Measurements from ENCODE around the gene DUSP8.

The DUSP8 gene

DNA sequence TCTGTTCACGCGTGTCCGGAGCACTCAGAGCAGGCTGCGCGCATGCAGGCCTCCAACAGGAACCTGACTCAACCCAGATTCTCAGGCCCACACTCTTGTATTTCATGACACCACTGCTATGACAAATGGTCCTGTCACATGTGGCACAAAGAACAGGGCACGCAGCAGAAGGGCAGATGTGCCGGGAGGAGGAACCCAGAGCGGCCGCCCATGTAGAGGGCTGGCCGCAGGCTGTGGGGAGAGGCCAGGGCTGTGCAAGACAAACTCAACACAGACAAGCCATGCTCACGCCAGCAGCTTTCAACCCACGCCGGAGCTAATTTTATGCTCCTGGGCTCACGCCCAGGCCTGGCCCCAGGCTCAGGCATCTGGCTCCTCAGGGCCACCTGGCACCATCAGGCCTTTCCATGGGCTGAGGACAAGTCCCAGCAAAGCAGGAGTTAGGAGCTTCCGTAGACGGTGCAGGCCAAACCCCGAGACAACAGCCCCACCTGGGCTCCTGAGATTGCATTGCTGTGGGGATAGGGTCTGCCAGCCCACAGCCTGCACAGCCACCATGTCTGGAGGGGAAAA, 40.0 kb downstream of the DUSP8 start:
- DNase-seq (ENCODE audit: low read depth): no peak

DNA sequence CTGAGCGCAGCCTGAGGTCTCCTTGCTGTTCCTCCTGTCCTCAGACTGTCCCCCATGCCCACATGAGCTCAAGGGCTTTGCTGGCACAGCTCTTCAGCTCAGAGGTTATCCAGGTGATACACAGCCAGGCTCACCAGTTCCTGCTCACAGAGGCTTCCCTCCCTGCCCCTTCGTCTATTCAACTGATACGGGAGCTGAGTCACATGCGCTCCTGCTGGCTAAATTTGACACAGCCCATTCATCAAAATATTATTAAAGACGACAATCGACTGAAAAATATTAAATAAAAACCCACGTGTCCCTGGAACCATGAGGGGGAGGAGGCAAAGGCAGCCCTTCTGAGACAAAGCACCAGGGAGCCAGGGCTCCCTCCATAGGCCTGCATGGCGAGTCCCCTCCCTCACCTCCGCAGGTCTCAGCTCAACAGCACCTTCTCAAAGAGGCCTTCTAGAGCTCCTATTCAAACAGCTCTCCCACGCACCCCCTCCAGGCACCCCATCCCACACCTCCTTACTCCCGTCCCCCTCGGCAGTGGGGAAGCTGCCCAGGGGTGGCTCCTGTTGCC, 40.5 kb downstream of the DUSP8 start:
- no peak for DNase-seq (ENCODE audit: low read depth)

GRCh38 chr11:1530686-1531448, 41.2 kb downstream of the DUSP8 start:
- DNase-seq (ENCODE audit: low read depth): no peak

DNA sequence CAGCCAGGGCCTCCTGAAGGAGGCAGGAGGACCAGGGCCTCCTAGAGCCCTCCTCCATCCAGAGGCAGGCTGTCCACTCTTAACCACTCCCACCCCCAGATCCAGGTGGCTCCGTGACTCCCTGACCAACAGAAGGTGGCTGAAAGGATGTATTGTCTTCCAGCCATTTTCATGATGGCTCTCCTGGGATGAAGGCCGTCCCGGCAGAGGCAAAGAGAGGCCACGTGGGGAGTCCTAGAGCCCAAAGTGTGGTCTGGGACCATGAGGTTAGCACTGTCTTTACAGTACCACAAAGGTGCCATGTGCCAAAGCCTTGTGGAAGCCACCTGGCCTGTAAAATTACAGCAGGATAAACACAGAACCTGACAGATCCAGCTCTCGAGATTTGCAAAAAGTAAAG, 42.3 kb downstream of the DUSP8 start:
- DNase-seq (ENCODE audit: low read depth): no peak

- DNase-seq (ENCODE audit: low read depth): no peak
Observed at GRCh38 chr11:1529286-1529685, 42.8 kb downstream of the DUSP8 start.

GRCh38 chr11:1528710-1529109, 43.4 kb downstream of the DUSP8 start:
- DNase-seq (ENCODE audit: low read depth): no peak

GRCh38 chr11:1526785-1527184, 45.3 kb downstream of the DUSP8 start:
- DNase-seq (ENCODE audit: low read depth): no peak

DNA sequence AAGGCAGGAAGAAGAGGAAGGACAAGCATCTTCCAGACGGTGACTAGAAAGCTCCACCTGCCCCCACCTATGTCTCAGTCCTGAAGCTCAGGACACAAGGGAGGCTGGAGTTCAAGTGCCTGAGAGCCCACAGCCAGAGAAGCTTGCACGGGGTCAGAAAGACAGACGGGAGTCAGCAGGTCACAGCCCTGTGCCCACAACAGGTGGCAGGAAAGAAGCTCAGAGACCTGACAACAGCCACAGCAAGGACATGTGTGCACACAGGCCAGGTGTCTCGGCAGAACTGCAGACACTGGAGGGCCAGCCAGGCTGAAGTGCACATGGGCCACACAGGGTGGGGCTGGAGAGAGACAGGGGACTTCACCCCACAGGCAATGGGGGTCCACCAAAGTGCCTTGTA, 48.3 kb downstream of the DUSP8 start:
- DNase-seq (ENCODE audit: low read depth): no peak

- DNase-seq (ENCODE audit: low read depth): no peak
Observed at GRCh38 chr11:1523077-1523476, 49.0 kb downstream of the DUSP8 start.

DNA sequence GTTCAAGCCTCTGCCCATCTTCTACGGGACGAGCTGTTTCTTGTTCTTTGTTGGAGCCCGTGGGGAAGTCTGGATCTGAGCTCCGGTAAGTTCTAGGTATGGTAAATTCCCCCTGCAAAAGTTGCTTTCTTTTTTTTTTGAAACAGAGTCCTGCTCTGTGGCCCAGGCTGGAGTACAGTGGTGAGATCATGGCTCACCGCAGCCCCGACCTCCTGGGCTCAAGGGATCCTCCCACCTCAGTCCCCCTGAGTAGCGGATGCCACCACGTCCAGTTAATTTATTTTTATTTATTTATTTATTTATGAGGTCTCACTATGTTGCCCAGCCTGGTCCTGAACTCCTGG, 50.0 kb downstream of the DUSP8 start:
- DNase-seq (ENCODE audit: low read depth): no peak

DNA sequence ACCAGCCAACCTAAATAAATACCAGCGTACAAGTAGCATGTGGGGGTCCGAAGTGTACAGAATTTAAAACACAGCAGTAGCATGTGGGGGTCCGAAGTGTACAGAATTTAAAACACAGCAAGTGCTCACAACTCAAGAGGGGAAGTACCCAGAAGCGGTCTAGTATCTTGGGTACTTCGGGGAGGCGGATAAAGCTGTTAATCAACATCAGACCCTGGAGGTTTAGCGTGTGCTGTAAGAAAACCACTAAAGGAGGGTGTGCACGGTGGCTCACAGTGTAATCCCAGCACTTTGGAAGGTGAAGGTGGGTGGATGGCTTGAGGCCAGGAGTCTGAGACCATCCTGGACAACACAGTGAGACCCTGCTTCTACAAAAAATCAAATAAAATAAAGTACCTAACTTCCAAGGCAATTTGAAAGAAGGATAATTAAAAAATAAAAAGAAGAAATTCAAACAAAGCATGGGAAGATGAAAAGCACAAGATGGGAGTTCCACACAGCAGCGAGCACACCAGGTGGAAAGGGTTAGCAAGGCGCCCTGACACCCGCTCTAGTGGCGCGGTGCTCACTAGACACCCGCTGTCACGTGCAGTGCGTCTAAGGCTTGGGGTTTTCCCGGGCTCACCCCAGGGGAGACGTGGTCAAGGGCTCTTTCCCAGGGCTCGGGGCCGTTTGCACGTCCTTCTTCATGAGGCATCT, 50.5 kb downstream of the DUSP8 start:
- DNase-seq (ENCODE audit: low read depth): no peak

GRCh38 chr11:1520663-1521267, 51.3 kb downstream of the DUSP8 start:
- DNase-seq (ENCODE audit: low read depth): no peak

- no peak for DNase-seq (ENCODE audit: low read depth)
Observed at GRCh38 chr11:1520209-1520662, 51.8 kb downstream of the DUSP8 start.

DNA sequence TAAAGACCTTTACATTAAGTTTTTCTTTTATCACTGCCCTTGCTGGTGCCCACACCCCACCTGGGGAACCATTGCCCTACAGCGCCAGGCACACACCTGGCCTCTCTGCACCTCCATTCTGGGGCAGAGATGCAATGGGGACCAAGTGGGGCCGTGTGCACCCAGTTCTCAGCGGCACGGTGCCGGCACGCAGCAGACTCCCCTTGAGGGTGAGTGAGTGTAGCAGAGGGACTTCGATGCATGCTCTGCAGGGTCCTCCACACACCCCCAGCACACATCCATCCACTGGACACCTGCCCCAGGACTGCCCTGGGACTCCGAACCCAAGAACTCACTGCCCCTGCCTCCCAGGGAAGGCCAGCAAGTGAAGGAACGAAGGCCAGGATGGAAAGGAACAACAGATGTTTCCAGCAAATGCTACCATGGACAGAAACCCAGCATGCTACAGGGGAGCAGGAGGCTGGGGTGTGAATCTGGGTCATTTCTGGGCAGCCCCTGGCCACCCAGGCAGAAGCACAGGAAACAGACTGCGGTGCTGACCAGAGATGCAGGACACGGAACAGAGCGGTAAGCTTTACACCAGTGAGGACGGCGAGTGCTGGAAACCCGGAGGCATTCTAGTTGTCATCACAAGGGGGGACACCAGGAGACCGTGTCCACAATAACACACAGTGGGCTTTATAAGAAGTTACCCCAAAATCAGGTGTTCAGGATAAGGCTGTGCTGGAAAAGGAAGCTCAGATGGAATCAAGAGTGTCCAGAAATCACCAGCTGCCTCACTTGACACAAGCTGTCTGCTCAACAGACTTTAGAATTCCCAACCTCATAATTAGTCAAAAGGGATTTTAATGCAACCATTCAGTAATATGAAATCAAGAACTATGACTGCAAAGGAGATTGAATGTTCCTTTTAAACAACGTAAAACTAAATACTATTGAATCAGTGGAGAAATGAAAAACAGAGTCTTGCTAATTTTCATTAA, 52.8 kb downstream of the DUSP8 start:
- DNase-seq (ENCODE audit: low read depth): no peak

- DNase-seq (ENCODE audit: low read depth): no peak
Observed at GRCh38 chr11:1518301-1518700, 53.8 kb downstream of the DUSP8 start.

GRCh38 chr11:1517117-1518005, 54.7 kb downstream of the DUSP8 start:
- DNase-seq (ENCODE audit: low read depth): no peak

DNA sequence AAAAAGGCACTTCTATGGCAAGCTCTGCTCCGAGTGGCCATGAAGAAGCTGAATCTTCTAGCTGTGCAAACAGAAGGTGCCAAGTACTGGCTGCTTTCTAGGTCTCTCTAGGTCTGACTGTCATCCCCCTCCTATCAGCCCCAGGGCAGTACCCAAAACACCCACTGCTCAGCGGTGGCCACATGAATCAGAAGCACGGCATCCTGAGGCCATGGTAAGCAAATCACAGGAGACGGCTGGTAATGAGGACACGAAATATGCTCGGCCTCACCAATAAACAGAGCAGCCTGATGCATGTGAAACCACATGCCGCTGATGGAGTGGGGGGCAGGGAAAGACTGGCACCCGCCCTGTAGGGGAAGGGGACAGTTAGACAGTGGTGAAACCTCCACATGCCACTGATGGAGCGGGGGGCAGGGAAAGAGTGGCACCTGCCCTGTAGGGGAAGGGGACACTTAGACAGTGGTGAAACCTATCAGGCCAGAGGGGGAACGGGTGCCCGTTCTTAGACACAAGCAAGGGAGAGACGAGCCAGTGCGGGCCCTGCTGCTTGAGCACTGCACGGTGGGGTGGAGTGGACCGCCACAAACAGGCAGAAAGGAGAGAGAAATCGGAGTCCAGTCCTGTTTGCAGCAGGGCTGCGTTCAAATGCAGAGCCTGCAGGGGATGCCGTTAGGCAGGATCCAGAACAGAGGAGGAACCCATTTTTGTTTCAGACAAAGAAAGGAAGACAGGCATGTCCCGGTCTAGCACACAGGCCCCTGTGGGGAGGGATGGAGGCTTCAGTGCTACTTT, 55.6 kb downstream of the DUSP8 start:
- DNase-seq (ENCODE audit: low read depth): no peak

- peak; percentile 57 for DNase-seq (ENCODE audit: low read depth)
Observed at GRCh38 chr11:1515082-1516060, 56.7 kb downstream of the DUSP8 start.
